Suprapubic skin (tissue), 3 donors: ENCODE data around the gene ANO2.

Experiments used
- CTCF ChIP-seq, 2 donors: fragments of 200-600 bp in 1 of 2; fragments of 450-650 bp in 1 of 2; sonication (generic) in 1 of 2; IDR thresholded peaks; one replicate each; pipeline ENCODE4 v1.5.1; 2016 to 2019; ENCODE audit warnings: antibody characterized with exemption in 2 of 2, mild to moderate bottlenecking in 1 of 2, moderate library complexity in 1 of 2
- POLR2A ChIP-seq, 2 donors: fragments of 450-650 bp; IDR thresholded peaks; one replicate each; pipeline ENCODE4 v1.6.1; 2017; ENCODE audit warnings: antibody characterized with exemption in 2 of 2, mild to moderate bottlenecking in 2 of 2, moderate library complexity in 2 of 2

GRCh38 chr12:5792343-5792742 lies 152.7 kb downstream of the ANO2 start:
- no peak for TF ChIP-seq CTCF (IDR thresholded peaks at IDR 0.05)
- no peak for TF ChIP-seq POLR2A (IDR thresholded peaks at IDR 0.05)
